H1 (cell line): Measurements from ENCODE around the gene CFAP92. TPM values are rescaled to one million over a fixed set of nuclear protein-coding genes. Genes with fewer than 3 reads are reported as not detected.

Experiments
- CTCF ChIA-PET: fragments of 300-600 bp; sonication (Branson Sonifier 250); formaldehyde crosslinking; loops from one replicate; lab custom pipeline; 2021; ENCODE audit not compliant: partially characterized antibody; lab: Charles Lee
- POLR2A ChIA-PET: fragments of 300-600 bp; sonication (Branson Sonifier 250); formaldehyde crosslinking; loops from one replicate; lab custom pipeline; 2021; ENCODE audit warnings: inconsistent platforms; ENCODE audit not compliant: partially characterized antibody; lab: Charles Lee
- DNase-seq, 2 experiments: peaks; one replicate each; pipeline versions ENCODE4 v3.0.0 to v3.0.0-alpha.2; 2010 to 2022; ENCODE audit warnings: low spot score in 2 of 2, low read depth in 1 of 2, mixed read lengths in 1 of 2
- FAIRE-seq: peaks from 2 replicates; lab custom pipeline; 2011; peaks lifted over from hg19 to GRCh38; lab: Jason Lieb, UNC
- H2AFZ ChIP-seq: 2 replicates; pipeline ENCODE4 v1.8.1; 2012; ENCODE audit warnings: low read length, inconsistent platforms
- H2AK5ac ChIP-seq: 2 replicates; pipeline ENCODE4 v1.6.1; 2013; ENCODE audit warnings: low read depth, low read length
- H2BK120ac ChIP-seq: replicated peaks from 2 replicates; pipeline ENCODE3; 2013; ENCODE audit warnings: low read depth, low read length, inconsistent platforms
- H2BK12ac ChIP-seq: 2 replicates; pipeline ENCODE4 v1.6.1; 2013; ENCODE audit warnings: low read depth, low read length
- H2BK15ac ChIP-seq: 2 replicates; pipeline ENCODE4 v1.6.1; 2013; ENCODE audit warnings: low read length
- H2BK20ac ChIP-seq: 2 replicates; pipeline ENCODE4 v1.6.1; 2013; ENCODE audit warnings: low read length
- H2BK5ac ChIP-seq: 2 replicates; pipeline ENCODE4 v1.6.1; 2013; ENCODE audit warnings: low read depth, low read length
- H3K14ac ChIP-seq: 2 replicates; pipeline ENCODE4 v1.6.1; 2013; ENCODE audit warnings: inconsistent platforms; ENCODE audit not compliant: insufficient read length
- H3K18ac ChIP-seq: 2 replicates; pipeline ENCODE4 v1.6.1; 2013; ENCODE audit warnings: low read length; ENCODE audit errors: extremely low read depth
- H3K23ac ChIP-seq: 2 replicates; pipeline ENCODE4 v1.6.1; 2013; ENCODE audit warnings: inconsistent platforms; ENCODE audit not compliant: insufficient read length
- H3K23me2 ChIP-seq: 2 replicates; pipeline ENCODE4 v1.6.1; 2013; ENCODE audit warnings: low read depth, low read length
- H3K27ac ChIP-seq: 2 replicates; pipeline ENCODE4 v1.6.1; 2011; ENCODE audit warnings: low read depth, low read length, inconsistent platforms
- H3K27me3 ChIP-seq, 4 experiments: replicated peaks in 1 of 4; 1 replicate in 1 of 4; 2 replicates in 3 of 4; pipeline versions ENCODE4 v1.6.1 to v1.8.1; 2011 to 2013; ENCODE audit warnings: low read length in 3 of 4, mild to moderate bottlenecking in 3 of 4, inconsistent platforms in 2 of 4, mixed read lengths in 2 of 4, moderate library complexity in 1 of 4; ENCODE audit not compliant: control insufficient read depth in 3 of 4, insufficient read depth in 3 of 4; ENCODE audit errors: extremely low read depth in 1 of 4
- H3K36me3 ChIP-seq, 4 experiments: 2 replicates each; pipeline versions ENCODE4 v1.6.1 to v1.8.1; 2011 to 2013; ENCODE audit warnings: mild to moderate bottlenecking in 4 of 4, low read length in 3 of 4, moderate library complexity in 2 of 4, control low read depth in 1 of 4, inconsistent platforms in 1 of 4; ENCODE audit not compliant: insufficient read depth in 4 of 4, control insufficient read depth in 2 of 4
- H3K4ac ChIP-seq: replicated peaks from 2 replicates; pipeline ENCODE3; 2013; ENCODE audit warnings: low read length, low read depth, mixed read lengths, inconsistent platforms; ENCODE audit not compliant: insufficient read length
- H3K4me1 ChIP-seq, 4 experiments: replicated peaks in 1 of 4; 1 replicate in 1 of 4; 2 replicates in 3 of 4; pipeline versions ENCODE4 v1.6.1 to v1.8.1; 2011 to 2013; ENCODE audit warnings: low read length in 3 of 4, inconsistent platforms in 2 of 4, mixed read lengths in 1 of 4; ENCODE audit not compliant: insufficient read depth in 4 of 4, control insufficient read depth in 3 of 4
- H3K4me2 ChIP-seq, 2 experiments: 2 replicates each; pipeline versions ENCODE4 v1.6.1 to v1.8.1; 2011 to 2013; ENCODE audit warnings: low read depth in 2 of 2, low read length in 2 of 2, control low read depth in 1 of 2, inconsistent platforms in 1 of 2, mild to moderate bottlenecking in 1 of 2; ENCODE audit not compliant: insufficient read depth in 1 of 2
- H3K4me3 ChIP-seq, 4 experiments: fragments of 200-600, 300-600 bp in 1 of 4; sonication (generic), shearing (Covaris generic), sonication (Bioruptor Twin) in 1 of 4; 2 replicates each; pipeline versions ENCODE4 v1.5.1 to v1.8.1; 2011 to 2016; ENCODE audit warnings: low read length in 4 of 4, low read depth in 3 of 4, control low read depth in 2 of 4, inconsistent platforms in 2 of 4, mild to moderate bottlenecking in 2 of 4, mixed read lengths in 1 of 4, moderate library complexity in 1 of 4; ENCODE audit not compliant: insufficient read depth in 2 of 4; ENCODE audit errors: extremely low read depth in 1 of 4
- H3K56ac ChIP-seq: replicated peaks from 2 replicates; pipeline ENCODE3; 2013; ENCODE audit warnings: low read depth, mild to moderate bottlenecking, mixed read lengths, low read length, inconsistent platforms; ENCODE audit not compliant: insufficient read length
- H3K79me1 ChIP-seq: 2 replicates; pipeline ENCODE4 v1.6.1; 2013; ENCODE audit warnings: low read depth, low read length, control low read depth
- H3K79me2 ChIP-seq, 2 experiments: 2 replicates each; pipeline versions ENCODE4 v1.6.1 to v1.8.1; 2012 to 2013; ENCODE audit warnings: low read length in 2 of 2, mild to moderate bottlenecking in 2 of 2, inconsistent platforms in 1 of 2; ENCODE audit not compliant: insufficient read depth in 2 of 2, control insufficient read depth in 1 of 2
- H3K9ac ChIP-seq, 4 experiments: replicated peaks in 1 of 4; 1 replicate in 1 of 4; 2 replicates in 3 of 4; pipeline versions ENCODE4 v1.6.1 to v1.8.1; 2011 to 2013; ENCODE audit warnings: low read depth in 3 of 4, low read length in 3 of 4, control low read depth in 2 of 4, mild to moderate bottlenecking in 2 of 4, moderate library complexity in 2 of 4, inconsistent platforms in 1 of 4; ENCODE audit errors: extremely low read depth in 1 of 4
- H3K9me3 ChIP-seq, 2 experiments: 2 replicates each; pipeline versions ENCODE4 v1.6.1 to v1.8.1; 2012 to 2013; ENCODE audit warnings: mild to moderate bottlenecking in 2 of 2, moderate library complexity in 2 of 2, control low read depth in 1 of 2, inconsistent platforms in 1 of 2, low read depth in 1 of 2, low read length in 1 of 2, mixed read lengths in 1 of 2; ENCODE audit not compliant: insufficient read depth in 2 of 2
- H4K20me1 ChIP-seq, 2 experiments: replicated peaks in 1 of 2; 2 replicates each; pipeline versions ENCODE3 to v1.8.1; 2011 to 2013; ENCODE audit warnings: inconsistent platforms in 2 of 2, low read length in 2 of 2, mild to moderate bottlenecking in 1 of 2; ENCODE audit not compliant: insufficient read depth in 2 of 2, control insufficient read depth in 1 of 2
- H4K5ac ChIP-seq: 2 replicates; pipeline ENCODE4 v1.6.1; 2013; ENCODE audit warnings: low read length, low read depth, mixed read lengths, inconsistent platforms; ENCODE audit not compliant: insufficient read length
- H4K8ac ChIP-seq: 2 replicates; pipeline ENCODE4 v1.8.0; 2013; ENCODE audit warnings: mild to moderate bottlenecking, moderate library complexity, low read length, inconsistent platforms; ENCODE audit not compliant: insufficient read depth; ENCODE audit errors: extremely low read depth
- H4K91ac ChIP-seq: replicated peaks from 2 replicates; pipeline ENCODE3; 2013; ENCODE audit warnings: low read length, mixed read lengths, inconsistent platforms; ENCODE audit not compliant: insufficient read length
- ASH2L ChIP-seq: fragments of 200-600, 300-600 bp; sonication (generic); IDR thresholded peaks from one replicate; pipeline ENCODE4 v1.7.1; 2017; ENCODE audit warnings: low read length
- BCL11A ChIP-seq, 2 experiments: IDR thresholded peaks; one replicate each; pipeline ENCODE4 v1.6.1; 2011; ENCODE audit warnings: low read depth in 2 of 2, low read length in 2 of 2, mild to moderate bottlenecking in 2 of 2
- BRCA1 ChIP-seq: IDR thresholded peaks from 2 replicates; pipeline ENCODE4 v1.6.1; 2012; ENCODE audit warnings: low read depth, low read length, improper control_type of control experiment
- CBX8 ChIP-seq: fragments of 300-800, 300-1000 bp; sonication (generic); IDR thresholded peaks from 2 replicates; pipeline ENCODE4 v1.7.1; 2016; ENCODE audit warnings: low read depth, low read length, borderline replicate concordance
- EP300 ChIP-seq, 2 experiments: IDR thresholded peaks; 1 replicate in 1 of 2; 2 replicates in 1 of 2; pipeline ENCODE4 v1.6.1; 2011 to 2012; ENCODE audit warnings: low read depth in 2 of 2, low read length in 2 of 2, mild to moderate bottlenecking in 2 of 2, borderline replicate concordance in 1 of 2, inconsistent platforms in 1 of 2, moderate library complexity in 1 of 2
- HDAC2 ChIP-seq, 2 experiments: fragments of 300-600 bp in 1 of 2; sonication (generic) in 1 of 2; IDR thresholded peaks; 2 replicates each; pipeline ENCODE4 v1.6.1; 2011 to 2012; ENCODE audit warnings: low read depth in 2 of 2, low read length in 2 of 2, mild to moderate bottlenecking in 2 of 2, moderate library complexity in 2 of 2, borderline replicate concordance in 1 of 2, inconsistent platforms in 1 of 2
- JUN ChIP-seq: IDR thresholded peaks from 2 replicates; pipeline ENCODE4 v1.6.1; 2011; ENCODE audit warnings: low read depth, mild to moderate bottlenecking, improper control_type of control experiment, low read length
- JUND ChIP-seq: IDR thresholded peaks from 2 replicates; pipeline ENCODE4 v1.6.1; 2011; ENCODE audit warnings: mild to moderate bottlenecking, improper control_type of control experiment, low read length
- MAFK ChIP-seq: IDR thresholded peaks from 2 replicates; pipeline ENCODE4 v1.6.1; 2012; ENCODE audit warnings: low read depth, mild to moderate bottlenecking, improper control_type of control experiment, low read length
- POLR2AphosphoS5 ChIP-seq: IDR thresholded peaks from 2 replicates; pipeline ENCODE4 v1.6.1; 2011; ENCODE audit warnings: low read depth, low read length
- RAD21 ChIP-seq, 2 experiments: IDR thresholded peaks in 1 of 2; conservative IDR thresholded peaks in 1 of 2; 2 replicates each; pipeline ENCODE4 v1.6.1; 2011; ENCODE audit warnings: low read depth in 2 of 2, low read length in 2 of 2, improper control_type of control experiment in 1 of 2, inconsistent platforms in 1 of 2, mild to moderate bottlenecking in 1 of 2, moderate library complexity in 1 of 2
- SIRT6 ChIP-seq: IDR thresholded peaks from one replicate; pipeline ENCODE4 v1.7.1; 2012; ENCODE audit warnings: low read length, inconsistent platforms
- SP1 ChIP-seq: IDR thresholded peaks from 2 replicates; pipeline ENCODE4 v1.6.1; 2011; ENCODE audit warnings: low read depth, low read length
- SP2 ChIP-seq: IDR thresholded peaks from 2 replicates; pipeline ENCODE4 v1.6.1; 2012; ENCODE audit warnings: mild to moderate bottlenecking, low read length, inconsistent platforms
- SRF ChIP-seq: IDR thresholded peaks from 2 replicates; pipeline ENCODE4 v1.6.1; 2011; ENCODE audit warnings: mild to moderate bottlenecking, low read depth, low read length, moderate library complexity
- WGBS, 2 experiments: shearing (Covaris generic) in 1 of 2; methylation state at CpG; one replicate each; pipeline versions ENCODE4 v1.1.6 to v1.1.7; 2013 to 2015; ENCODE audit warnings: low lambda C conversion rate in 2 of 2, mixed read lengths in 2 of 2, inconsistent platforms in 1 of 2, low coverage in 1 of 2, missing lambda C conversion rate in 1 of 2; ENCODE audit not compliant: insufficient replicate concordance in 2 of 2, insufficient coverage in 1 of 2, insufficient read length in 1 of 2; ENCODE audit errors: extremely low coverage in 1 of 2, missing lambda C conversion rate in 1 of 2; 5-methylcytosine and 5-hydroxymethylcytosine counted together
- polyA plus RNA-seq, 7 experiments: library from polyadenylated mRNA; depleted of rRNA in 3 of 7; stranded (reverse) in 5 of 7; unstranded in 2 of 7; fragments of >200 nt in 5 of 7; fragments of 200-250 nt in 2 of 7; gene quantifications; 1 replicate in 5 of 7; 2 replicates in 1 of 7; 4 replicates in 1 of 7; pipeline versions ENCODE4 v1.2.1 to v1.2.3, GENCODE V29; 2011 to 2013; ENCODE audit warnings: missing spikeins in 2 of 7, mixed read lengths in 2 of 7
- total RNA-seq: library from RNA; stranded (reverse); fragmentation: NEBNext Ultra II Directional; extraction: Animal tissue kit (Norgen Biotek cat#: 25700); gene quantifications from 2 replicates; pipeline ENCODE4 v1.2.1, GENCODE V29; 2021

CFAP92 gene
- total and polyA plus RNA-seq, 2 of the 8 experiments (the other 6 are each of a cell fraction or from before 2014, with no cell fraction given): 0.77 to 2.0 TPM

GRCh38 chr3:128917291-128917690, 76.6 kb downstream of the CFAP92 start:
- Histone ChIP-seq H2BK120ac (no peak overlapping the region), H3K4me1 (no peaks in the 10 kb centered on the region), H2AFZ (no peak overlapping the region), H3K9me3 (peaks cover 21 to 23% of the 10 kb centered on the region in 2 experiments), H3K4me3 (no peak overlapping the region), H3K4me2 (no peak overlapping the region), H3K56ac (no peak overlapping the region), H3K23me2 (no peaks in the 10 kb centered on the region), H4K8ac (no peak overlapping the region), H4K91ac (no peak overlapping the region), H3K9ac (no peak overlapping the region), H2BK12ac (no peak overlapping the region), H3K18ac (no peak overlapping the region), H3K27ac (no peak overlapping the region), H3K4ac (no peak overlapping the region), H4K20me1 (no peaks in the 10 kb centered on the region)
- TF ChIP-seq JUN (no peak), SRF (no peak), JUND (no peak), MAFK (no peak), SP1 (no peak), ASH2L (no peak), CBX8 (no peak), EP300 (IDR thresholded peaks at IDR 0.05; ENCODE audit: borderline replicate concordance in 1 of 2, low read depth in 2 of 2, low read length in 2 of 2) (no peak), RAD21 (IDR thresholded peaks at IDR 0.05 in 1 of 2, conservative IDR thresholded peaks at IDR 0.05 in 1 of 2; ENCODE audit: low read depth in 2 of 2, low read length in 2 of 2) (no peak), BCL11A (IDR thresholded peaks at IDR 0.05; ENCODE audit: low read depth in 2 of 2, low read length in 2 of 2) (no peak), BRCA1 (no peak), SP2 (no peak), HDAC2 (IDR thresholded peaks at IDR 0.05; ENCODE audit: borderline replicate concordance in 1 of 2, low read depth in 2 of 2, low read length in 2 of 2) (no peak), POLR2AphosphoS5 (no peak), SIRT6 (no peak)
- TF ChIP-seq, all 59 proteins: peak for 0
- Histone ChIP-seq H3K79me2 (no peaks in the 10 kb centered on the region), H2BK20ac (no peak overlapping the region), H4K5ac (no peak overlapping the region), H3K23ac (no peak overlapping the region), H2AK5ac (no peak overlapping the region), H2BK15ac (no peak overlapping the region), H2BK5ac (no peak overlapping the region), H3K27me3 (no peaks in the 10 kb centered on the region), H3K79me1 (no peaks in the 10 kb centered on the region), H3K14ac (no peak overlapping the region), H3K36me3 (peaks cover 13 to 59% (median 42%) of the 10 kb centered on the region in 4 experiments)
- CTCF ChIA-PET: interaction anchor here (0.9 kb wide), 1 partner anchor 10 kb away, joined by 4 read pairs; no protein-coding TSS in a partner anchor
- DNase-seq (no peak), FAIRE-seq (no peak)
- 90% methylated on average over 2 of the region's 2 CpGs; no CpG with 5 or more reads in 1 of the 2 experiments for WGBS, 2 experiments
- POLR2A ChIA-PET: no interaction called here
